NCI-H446 (cell line): ENCODE results near the gene PEA15.

ENCODE experiments used
- DNase-seq, 2 experiments: peaks; one replicate each; lab custom pipeline; 2025; lab: John Stamatoyannopoulos, UW

PEA15 gene

GRCh38 chr1:160239582-160240299 is 34.6 kb downstream of the PEA15 start:
- no peak for DNase-seq

- DNase-seq: no peak
Observed at GRCh38 chr1:160243767-160244166, 38.6 kb downstream of the PEA15 start.

- DNase-seq: no peak
Observed at GRCh38 chr1:160244209-160244608, 39.0 kb downstream of the PEA15 start.

DNA sequence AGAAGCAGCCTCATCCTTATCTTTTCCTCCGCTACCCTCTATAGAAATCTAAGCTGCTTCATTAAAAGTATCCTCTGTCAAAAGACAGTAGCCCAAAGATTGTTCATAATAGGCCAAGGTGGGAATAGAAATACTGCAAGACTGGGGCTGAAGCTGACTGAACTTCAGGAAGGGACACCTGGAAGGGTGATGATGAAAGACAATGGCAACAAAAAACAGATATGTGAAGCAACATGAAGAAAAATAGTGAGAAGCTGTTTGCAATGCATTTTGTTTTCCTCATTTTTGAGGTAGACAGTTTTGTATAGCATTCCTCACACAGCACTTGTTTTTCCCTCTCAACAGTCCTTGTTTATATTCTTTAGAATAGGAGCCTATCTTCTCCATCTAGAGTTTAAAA is 40.2 kb downstream of the PEA15 start:
- no peak for DNase-seq

- no peak for DNase-seq
Observed at GRCh38 chr1:160247053-160247452, 41.9 kb downstream of the PEA15 start.

DNA sequence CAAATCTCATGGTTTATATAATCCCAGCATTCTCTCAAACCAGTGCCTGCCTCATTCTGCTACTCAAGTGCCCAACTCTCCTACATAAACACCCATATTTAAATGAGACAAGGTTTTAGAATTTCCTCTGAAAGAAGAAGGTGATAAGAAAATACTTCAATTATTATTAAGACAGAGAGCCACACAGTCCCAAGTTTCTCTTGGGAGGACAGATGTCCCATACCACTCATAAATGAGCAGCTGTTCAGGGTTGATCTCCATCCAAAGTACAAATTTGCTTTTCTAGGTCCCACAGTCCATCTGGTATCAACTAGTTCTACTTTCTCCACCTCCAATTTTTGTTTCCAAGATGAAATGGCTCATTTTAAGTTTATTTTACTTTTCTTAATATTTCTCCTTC is 45.8 kb downstream of the PEA15 start:
- DNase-seq: peak in 1 of 2 experiments; percentile 63

GRCh38 chr1:160251687-160252526 is 46.7 kb downstream of the PEA15 start:
- peak; percentile 72 to 83 for DNase-seq

GRCh38 chr1:160255781-160256300 is 50.7 kb downstream of the PEA15 start:
- DNase-seq: no peak

- peak; percentile 15 to 50 for DNase-seq
Observed at GRCh38 chr1:160256396-160257046, 51.3 kb downstream of the PEA15 start.

DNA sequence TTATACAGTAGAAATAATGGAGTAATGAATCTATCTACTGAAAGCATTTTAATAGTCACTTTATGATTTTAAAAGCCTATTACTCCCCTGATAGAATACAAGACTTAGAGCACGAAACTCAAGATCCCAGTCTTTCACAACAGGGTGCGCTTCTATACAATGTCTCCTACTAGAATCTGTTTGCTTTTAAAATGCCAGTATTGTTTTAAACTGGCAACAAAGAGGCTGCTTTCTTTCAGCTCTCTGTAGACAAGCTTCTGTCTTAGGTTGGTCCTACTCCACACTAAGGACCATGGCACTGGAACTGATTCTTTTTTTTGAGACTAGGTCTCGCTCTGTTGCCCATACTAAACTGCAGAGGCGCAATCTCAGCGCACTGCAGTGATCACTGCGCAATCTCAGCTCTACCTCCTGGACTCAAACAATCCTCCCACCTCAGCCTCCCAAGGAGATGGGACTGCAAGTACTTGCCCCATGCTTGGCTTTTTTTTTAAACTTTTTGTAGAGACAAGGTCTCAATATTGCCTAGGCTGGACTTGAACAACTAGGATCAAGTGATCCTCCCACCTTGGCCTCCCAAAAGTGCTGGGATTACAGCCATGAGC is 52.3 kb downstream of the PEA15 start:
- no peak for DNase-seq

GRCh38 chr1:160258177-160258798 is 53.1 kb downstream of the PEA15 start:
- DNase-seq: no peak

GRCh38 chr1:160260406-160261382 is 55.5 kb downstream of the PEA15 start:
- peak in 1 of 2 experiments; percentile 37 for DNase-seq

GRCh38 chr1:160261556-160261892 is 56.3 kb downstream of the PEA15 start:
- DNase-seq: peak in 1 of 2 experiments; percentile 48

GRCh38 chr1:160261893-160262794 is 57.0 kb downstream of the PEA15 start, which contains the start of gene DCAF8:
DCAF8 (minus strand) TSS chr1:160262549; CDS start chr1:160244008, 18,541 bp downstream.
- DNase-seq: peak; percentile 92 to 99

- DNase-seq: no peak
Observed at GRCh38 chr1:160264795-160265307, 59.7 kb downstream of the PEA15 start.
